GM12878 (cell line): ENCODE measurements around the gene C15orf39. TPM values are rescaled to one million over a fixed set of nuclear protein-coding genes. Genes with fewer than 3 reads are reported as not detected.
A peak's percentile ranks its signal among the peaks of the same experiment; 100 is the strongest.

Experiments used
- ASH2L ChIP-seq: fragments of 300-600, 200-600 bp; sonication (generic); IDR thresholded peaks from 2 replicates; pipeline ENCODE4 v1.6.1; 2017; ENCODE audit warnings: low read depth, mild to moderate bottlenecking, borderline replicate concordance
- CHD4 ChIP-seq: fragments of 200-600 bp; sonication (generic); IDR thresholded peaks from 2 replicates; pipeline ENCODE4 v1.6.1; 2016; ENCODE audit warnings: mild to moderate bottlenecking
- CUX1 ChIP-seq: IDR thresholded peaks from 2 replicates; pipeline ENCODE4 v1.6.1; 2012; ENCODE audit warnings: improper control_type of control experiment, low read depth, low read length; ENCODE audit not compliant: insufficient replicate concordance
- E4F1 ChIP-seq: fragments of 450-650 bp; IDR thresholded peaks from 2 replicates; pipeline ENCODE4 v1.6.1; 2018; ENCODE audit warnings: borderline replicate concordance, mild to moderate bottlenecking; ENCODE audit not compliant: partially characterized antibody
- EED ChIP-seq: sonication (generic); IDR thresholded peaks from 2 replicates; pipeline ENCODE4 v1.6.1; 2016; ENCODE audit warnings: antibody characterized with exemption, low read depth
- EGR1 ChIP-seq, 2 experiments: IDR thresholded peaks; 1 replicate in 1 of 2; 2 replicates in 1 of 2; pipeline ENCODE4 v1.6.1; 2011 to 2012; ENCODE audit warnings: low read depth in 2 of 2, low read length in 2 of 2, borderline replicate concordance in 1 of 2, mild to moderate bottlenecking in 1 of 2, moderate library complexity in 1 of 2
- FOXK2 ChIP-seq: fragments of 450-650 bp; IDR thresholded peaks from 2 replicates; pipeline ENCODE4 v1.6.1; 2017; ENCODE audit warnings: mild to moderate bottlenecking, moderate library complexity
- HCFC1 ChIP-seq: fragments of 150-350 bp; IDR thresholded peaks from 2 replicates; pipeline ENCODE4 v1.6.1; 2014; ENCODE audit warnings: low read length
- HDAC6 ChIP-seq: fragments of 200-600 bp; sonication (generic); IDR thresholded peaks from one replicate; pipeline ENCODE4 v1.8.0; 2017; ENCODE audit warnings: antibody characterized with exemption; ENCODE audit not compliant: unreplicated experiment
- IKZF1 ChIP-seq: fragments of 450-650 bp; conservative IDR thresholded peaks from 2 replicates; pipeline ENCODE4 v1.6.1; 2017; ENCODE audit warnings: antibody characterized with exemption, mild to moderate bottlenecking
- IKZF2 ChIP-seq, 2 experiments: fragments of 450-650 bp; IDR thresholded peaks; 2 replicates each; pipeline ENCODE4 v1.6.1; 2017; ENCODE audit warnings: mild to moderate bottlenecking in 2 of 2, moderate library complexity in 2 of 2
- KDM1A ChIP-seq: fragments of 200-600 bp; sonication (generic); IDR thresholded peaks from 2 replicates; pipeline ENCODE4 v1.6.1; 2016; ENCODE audit warnings: borderline replicate concordance
- LARP7 ChIP-seq: fragments of 450-650 bp; IDR thresholded peaks from 2 replicates; pipeline ENCODE4 v1.6.1; 2017; ENCODE audit warnings: mild to moderate bottlenecking
- NFIC ChIP-seq: IDR thresholded peaks from 2 replicates; pipeline ENCODE4 v1.6.1; 2012; ENCODE audit warnings: low read depth, mild to moderate bottlenecking, inconsistent platforms, low read length, moderate library complexity
- PML ChIP-seq: IDR thresholded peaks from 2 replicates; pipeline ENCODE4 v1.6.1; 2012; ENCODE audit warnings: low read length, inconsistent platforms
- POLR2A ChIP-seq: IDR thresholded peaks from 2 replicates; pipeline ENCODE4 v1.6.1; 2011; ENCODE audit warnings: low read depth, mild to moderate bottlenecking, low read length
- RAD51 ChIP-seq: fragments of 450-650 bp; IDR thresholded peaks from 2 replicates; pipeline ENCODE4 v1.6.1; 2016; ENCODE audit warnings: moderate library complexity, mild to moderate bottlenecking, inconsistent platforms
- RB1 ChIP-seq: fragments of 450-650 bp; formaldehyde crosslinking; IDR thresholded peaks from 2 replicates; pipeline ENCODE4 v1.6.1; 2017; ENCODE audit warnings: mild to moderate bottlenecking, borderline replicate concordance
- RUNX3 ChIP-seq: IDR thresholded peaks from 2 replicates; pipeline ENCODE4 v1.6.1; 2012; ENCODE audit warnings: low read length, inconsistent platforms
- SIN3A ChIP-seq: IDR thresholded peaks from 2 replicates; pipeline ENCODE4 v1.6.1; 2012; ENCODE audit warnings: low read depth, low read length, improper control_type of control experiment
- SUPT20H ChIP-seq: IDR thresholded peaks from 2 replicates; pipeline ENCODE4 v1.6.1; 2011; ENCODE audit warnings: low read depth, mild to moderate bottlenecking, low read length, moderate library complexity, borderline replicate concordance; ENCODE audit not compliant: control insufficient read depth
- SUZ12 ChIP-seq: fragments of 200-600 bp; sonication (generic); IDR thresholded peaks from one replicate; pipeline ENCODE4 v1.6.1; 2018; ENCODE audit warnings: antibody characterized with exemption, mild to moderate bottlenecking; ENCODE audit not compliant: unreplicated experiment
- TAF1 ChIP-seq: IDR thresholded peaks from 2 replicates; pipeline ENCODE4 v1.6.1; 2011; ENCODE audit warnings: mild to moderate bottlenecking, low read depth, low read length, borderline replicate concordance
- TCF7 ChIP-seq: IDR thresholded peaks from 2 replicates; pipeline ENCODE4 v1.6.1; 2014; ENCODE audit warnings: antibody characterized with exemption, borderline replicate concordance
- ZNF217 ChIP-seq: fragments of 450-650 bp; IDR thresholded peaks from 2 replicates; pipeline ENCODE4 v1.6.1; 2017; ENCODE audit warnings: antibody characterized with exemption, mild to moderate bottlenecking
- ZNF384 ChIP-seq: IDR thresholded peaks from 2 replicates; pipeline ENCODE4 v1.6.1; 2012; ENCODE audit warnings: low read depth, mild to moderate bottlenecking, low read length, improper control_type of control experiment, borderline replicate concordance
- polyA plus RNA-seq, 11 experiments: library from polyadenylated mRNA; depleted of rRNA in 4 of 11; unstranded in 6 of 11; stranded (reverse) in 5 of 11; fragments of >200 nt; fragmentation: Nextera tagmentation in 4 of 11; fragmentation: Illumina TruSeq in 1 of 11; extraction: Ambion mirVana in 4 of 11; extraction: Trizol in 1 of 11; gene quantifications; 1 replicate in 1 of 11; 2 replicates in 10 of 11; pipeline versions ENCODE4 v1.2.1 to v1.2.3, GENCODE V29; 2011 to 2016; ENCODE audit warnings: inconsistent platforms in 2 of 11, missing spikeins in 2 of 11, low read depth in 1 of 11
- total RNA-seq, 4 experiments: library from RNA; depleted of rRNA in 3 of 4; stranded (reverse); fragments of >200 nt in 3 of 4; fragmentation: Illumina TruSeq in 1 of 4; extraction: Trizol in 1 of 4; gene quantifications; 2 replicates each; pipeline versions ENCODE4 v1.2.1 to v1.2.3, GENCODE V29; 2013 to 2021

Gene C15orf39
- total and polyA plus RNA-seq, 10 of the 15 experiments (the other 5 are each of a cell fraction or from before 2014, with no cell fraction given): 2.3 to 139 (median 33.0) TPM

- TF ChIP-seq TAF1 (no peak), HCFC1 (no peak), ASH2L (no peak), EED (no peak), CHD4 (no peak), KDM1A (no peak), HDAC6 (no peak), PML (no peak), NFIC (no peak), POLR2A (peak; percentile 73), SUPT20H (no peak), RAD51 (no peak), E4F1 (no peak), EGR1 (IDR thresholded peaks at IDR 0.05; ENCODE audit: borderline replicate concordance in 1 of 2, low read depth in 2 of 2, low read length in 2 of 2) (no peak), RB1 (0 out of 2 replicates have a peak, but pooled peaks have one; percentile 16), ZNF217 (no peak), RUNX3 (no peak), CUX1 (no peak), TCF7 (no peak), ZNF384 (no peak), SUZ12 (no peak), SIN3A (no peak), LARP7 (no peak), IKZF1 (no peak), FOXK2 (no peak), IKZF2 (IDR thresholded peaks at IDR 0.05) (no peak)
Observed at GRCh38 chr15:75198560-75199356, 2.9 kb upstream of the C15orf39 start (continued).
